ENCODE data around the gene MLLT10.

The MLLT10 gene

GRCh38 chr10:21510241-21511094 lies 23.6 kb upstream of the MLLT10 start:
- no peaks in the 10 kb centered on the region for H3K4me1 Mint-ChIP-seq (ENCODE audit: low read depth)
- H3K36me3 Mint-ChIP-seq (ENCODE audit: low read depth): no peaks in the 10 kb centered on the region
- H3K4me3 Mint-ChIP-seq: no peak overlapping the region
- H3K27ac Mint-ChIP-seq: no peak overlapping the region
- no peaks in the 10 kb centered on the region for H3K9me3 Mint-ChIP-seq
- peaks cover 82% of the 10 kb centered on the region for H3K27me3 Mint-ChIP-seq (ENCODE audit: low read depth)

DNA sequence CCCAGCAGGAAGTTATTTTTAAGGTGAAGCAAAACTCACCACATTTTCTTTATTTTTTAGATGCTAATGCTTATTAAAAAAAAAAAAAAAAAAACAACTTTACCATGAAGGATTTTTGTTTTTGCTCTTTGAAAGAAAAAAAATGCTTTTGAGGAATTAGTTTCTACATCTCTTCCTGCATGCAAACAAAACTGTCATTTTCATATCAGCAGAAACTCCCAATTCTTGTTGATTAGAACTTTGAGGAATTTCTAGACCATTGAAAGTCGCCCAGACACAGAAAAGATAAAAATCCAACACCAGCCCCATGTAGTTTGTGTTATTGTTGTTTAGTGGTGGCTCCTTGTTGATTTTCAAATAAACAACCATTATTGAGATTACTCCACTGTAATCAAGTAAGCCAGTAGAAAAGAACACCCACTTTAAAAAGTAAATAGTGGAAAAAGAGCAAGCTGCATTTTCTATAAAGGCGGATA lies 22.9 kb upstream of the MLLT10 start:
- Mint-ChIP-seq H3K4me3 (no peak overlapping the region), H3K9me3 (no peaks in the 10 kb centered on the region), H3K36me3 (ENCODE audit: low read depth) (no peaks in the 10 kb centered on the region), H3K27ac (no peak overlapping the region), H3K27me3 (ENCODE audit: low read depth) (peaks cover 82% of the 10 kb centered on the region), H3K4me1 (ENCODE audit: low read depth) (peaks cover 3% of the 10 kb centered on the region)

GRCh38 chr10:21511946-21512572 lies 22.0 kb upstream of the MLLT10 start:
- H3K9me3 Mint-ChIP-seq: no peaks in the 10 kb centered on the region
- H3K4me3 Mint-ChIP-seq: no peak overlapping the region
- no peaks in the 10 kb centered on the region for H3K36me3 Mint-ChIP-seq (ENCODE audit: low read depth)
- no peak overlapping the region for H3K27ac Mint-ChIP-seq
- peaks cover 77% of the 10 kb centered on the region for H3K27me3 Mint-ChIP-seq (ENCODE audit: low read depth)
- H3K4me1 Mint-ChIP-seq (ENCODE audit: low read depth): peaks cover 6% of the 10 kb centered on the region

- Mint-ChIP-seq H3K9me3 (no peaks in the 10 kb centered on the region), H3K36me3 (ENCODE audit: low read depth) (no peaks in the 10 kb centered on the region), H3K27me3 (ENCODE audit: low read depth) (peaks cover 78% of the 10 kb centered on the region), H3K4me1 (ENCODE audit: low read depth) (peaks cover 10% of the 10 kb centered on the region), H3K4me3 (no peak overlapping the region), H3K27ac (no peak overlapping the region)
Observed at GRCh38 chr10:21512573-21513404, 21.2 kb upstream of the MLLT10 start.

- no peaks in the 10 kb centered on the region for H3K36me3 Mint-ChIP-seq (ENCODE audit: low read depth)
- H3K4me1 Mint-ChIP-seq (ENCODE audit: low read depth): peaks cover 16% of the 10 kb centered on the region
- no peak overlapping the region for H3K27ac Mint-ChIP-seq
- H3K27me3 Mint-ChIP-seq (ENCODE audit: low read depth): peaks cover 80% of the 10 kb centered on the region
- no peak overlapping the region for H3K4me3 Mint-ChIP-seq
- H3K9me3 Mint-ChIP-seq: no peaks in the 10 kb centered on the region
Observed at GRCh38 chr10:21513405-21513788, 20.6 kb upstream of the MLLT10 start.

DNA sequence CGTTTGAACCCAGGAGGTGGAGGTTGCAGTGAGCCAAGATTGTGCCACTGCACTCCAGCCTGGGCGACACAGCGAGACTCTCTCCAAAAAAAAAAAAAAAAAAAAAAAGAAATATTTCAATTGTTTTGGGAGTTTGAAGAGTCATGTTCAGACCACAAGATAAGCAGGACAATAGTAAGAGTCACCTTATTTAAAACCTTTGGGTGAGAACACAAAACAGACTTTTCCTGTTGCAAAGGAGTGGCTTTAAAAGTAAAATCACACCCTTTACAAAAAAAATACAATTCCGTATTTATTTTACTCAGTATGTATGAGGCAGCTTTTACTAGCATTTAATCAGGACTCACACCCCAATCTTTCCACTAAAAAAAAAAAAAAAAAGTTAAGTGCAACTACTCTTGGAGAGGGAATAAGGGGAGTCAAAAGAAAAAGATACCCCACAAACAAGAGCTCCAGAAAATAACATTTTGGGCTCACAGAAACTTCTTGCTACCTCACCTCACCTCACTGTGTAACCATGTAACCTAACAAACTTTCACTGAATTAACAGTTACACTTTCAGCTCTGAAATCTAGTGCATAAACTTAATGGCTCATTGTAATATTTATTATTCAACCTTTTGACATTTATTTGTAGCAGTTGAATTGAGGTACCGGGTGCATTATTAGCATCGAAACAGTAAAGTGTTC lies 19.8 kb upstream of the MLLT10 start:
- no peaks in the 10 kb centered on the region for H3K36me3 Mint-ChIP-seq (ENCODE audit: low read depth)
- H3K4me3 Mint-ChIP-seq: no peak overlapping the region
- H3K27ac Mint-ChIP-seq: no peak overlapping the region
- peaks cover 82% of the 10 kb centered on the region for H3K27me3 Mint-ChIP-seq (ENCODE audit: low read depth)
- peaks cover 23% of the 10 kb centered on the region for H3K4me1 Mint-ChIP-seq (ENCODE audit: low read depth)
- no peaks in the 10 kb centered on the region for H3K9me3 Mint-ChIP-seq

GRCh38 chr10:21514818-21515351 lies 19.1 kb upstream of the MLLT10 start:
- Mint-ChIP-seq H3K27me3 (ENCODE audit: low read depth) (peaks cover 88% of the 10 kb centered on the region), H3K36me3 (ENCODE audit: low read depth) (no peaks in the 10 kb centered on the region), H3K9me3 (no peaks in the 10 kb centered on the region), H3K4me1 (ENCODE audit: low read depth) (peaks cover 30% of the 10 kb centered on the region), H3K27ac (no peak overlapping the region), H3K4me3 (no peak overlapping the region)

- Mint-ChIP-seq H3K27me3 (ENCODE audit: low read depth) (peaks cover 91% of the 10 kb centered on the region), H3K4me1 (ENCODE audit: low read depth) (peaks cover 35% of the 10 kb centered on the region), H3K36me3 (ENCODE audit: low read depth) (no peaks in the 10 kb centered on the region), H3K9me3 (no peaks in the 10 kb centered on the region), H3K4me3 (peak overlapping the region; percentile 66), H3K27ac (no peak overlapping the region)
Observed at GRCh38 chr10:21515361-21516241, 18.4 kb upstream of the MLLT10 start.

DNA sequence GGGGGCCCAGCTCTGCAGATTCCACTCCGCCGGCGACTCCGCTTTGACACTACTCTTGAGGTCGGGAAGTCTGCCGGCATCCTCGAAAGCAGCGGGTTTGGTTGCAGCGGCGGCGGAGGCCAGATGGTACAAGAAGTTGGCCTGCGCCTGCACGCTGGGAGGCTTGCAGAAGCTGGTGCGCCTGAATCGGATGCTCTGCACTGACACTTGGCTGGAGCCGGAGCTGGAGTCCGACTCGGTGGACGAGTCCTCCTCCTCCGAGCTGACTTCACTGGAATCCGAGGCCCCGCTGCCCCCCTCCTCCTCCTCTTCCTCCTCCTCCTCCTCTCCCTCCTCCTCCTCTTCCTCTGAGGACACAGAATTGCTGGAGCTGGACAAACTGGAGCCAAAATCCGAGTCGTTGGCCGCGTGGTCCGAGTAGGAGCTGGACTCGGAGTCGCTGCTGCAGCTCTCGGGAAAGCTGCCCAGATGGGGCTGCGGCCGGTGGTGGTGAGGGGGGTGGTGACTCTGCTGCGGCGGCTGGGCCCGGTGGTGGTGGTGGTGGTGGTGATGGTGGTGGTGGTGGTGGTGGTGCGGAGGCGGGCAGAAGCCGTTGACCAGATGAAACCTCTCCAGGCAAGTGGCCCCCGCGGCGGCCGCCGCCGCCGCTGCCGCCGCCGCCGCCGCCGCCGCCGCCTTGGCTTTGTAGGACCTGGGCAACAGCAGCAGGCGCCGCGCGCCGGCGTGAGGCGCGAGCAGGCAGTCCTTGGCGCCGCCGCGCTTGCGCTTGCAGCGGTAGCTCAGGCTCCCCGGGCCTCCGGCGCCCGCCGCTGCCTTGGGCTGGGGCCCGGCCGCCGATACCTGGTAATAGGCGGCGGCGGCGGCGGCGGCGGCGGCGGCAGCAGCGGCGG lies 17.5 kb upstream of the MLLT10 start:
- Mint-ChIP-seq H3K27me3 (ENCODE audit: low read depth) (peaks cover 88% of the 10 kb centered on the region), H3K9me3 (no peaks in the 10 kb centered on the region), H3K4me1 (ENCODE audit: low read depth) (peaks cover 40% of the 10 kb centered on the region), H3K4me3 (peak overlapping the region; percentile 75), H3K36me3 (ENCODE audit: low read depth) (no peaks in the 10 kb centered on the region), H3K27ac (no peak overlapping the region)

GRCh38 chr10:21517134-21518031 lies 16.6 kb upstream of the MLLT10 start:
- no peaks in the 10 kb centered on the region for H3K9me3 Mint-ChIP-seq
- peak overlapping the region; percentile 75 for H3K4me3 Mint-ChIP-seq
- peaks cover 85% of the 10 kb centered on the region for H3K27me3 Mint-ChIP-seq (ENCODE audit: low read depth)
- H3K4me1 Mint-ChIP-seq (ENCODE audit: low read depth): peaks cover 40% of the 10 kb centered on the region
- H3K27ac Mint-ChIP-seq: peak overlapping the region; percentile 31
- H3K36me3 Mint-ChIP-seq (ENCODE audit: low read depth): no peaks in the 10 kb centered on the region

- Mint-ChIP-seq H3K9me3 (no peaks in the 10 kb centered on the region), H3K36me3 (ENCODE audit: low read depth) (no peaks in the 10 kb centered on the region), H3K27ac (peak overlapping the region; percentile 29), H3K4me1 (ENCODE audit: low read depth) (peaks cover 40% of the 10 kb centered on the region), H3K27me3 (ENCODE audit: low read depth) (peaks cover 78% of the 10 kb centered on the region), H3K4me3 (peak overlapping the region; percentile 66)
Observed at GRCh38 chr10:21518149-21518640, 15.8 kb upstream of the MLLT10 start.
